Measurements from ENCODE around the gene THRAP3.
"Not testable (repeated sequence)": the region's sequence is repeated elsewhere in the genome, so short reads cannot be mapped to it uniquely, and the experiment has no call there.

Gene THRAP3, protein sequence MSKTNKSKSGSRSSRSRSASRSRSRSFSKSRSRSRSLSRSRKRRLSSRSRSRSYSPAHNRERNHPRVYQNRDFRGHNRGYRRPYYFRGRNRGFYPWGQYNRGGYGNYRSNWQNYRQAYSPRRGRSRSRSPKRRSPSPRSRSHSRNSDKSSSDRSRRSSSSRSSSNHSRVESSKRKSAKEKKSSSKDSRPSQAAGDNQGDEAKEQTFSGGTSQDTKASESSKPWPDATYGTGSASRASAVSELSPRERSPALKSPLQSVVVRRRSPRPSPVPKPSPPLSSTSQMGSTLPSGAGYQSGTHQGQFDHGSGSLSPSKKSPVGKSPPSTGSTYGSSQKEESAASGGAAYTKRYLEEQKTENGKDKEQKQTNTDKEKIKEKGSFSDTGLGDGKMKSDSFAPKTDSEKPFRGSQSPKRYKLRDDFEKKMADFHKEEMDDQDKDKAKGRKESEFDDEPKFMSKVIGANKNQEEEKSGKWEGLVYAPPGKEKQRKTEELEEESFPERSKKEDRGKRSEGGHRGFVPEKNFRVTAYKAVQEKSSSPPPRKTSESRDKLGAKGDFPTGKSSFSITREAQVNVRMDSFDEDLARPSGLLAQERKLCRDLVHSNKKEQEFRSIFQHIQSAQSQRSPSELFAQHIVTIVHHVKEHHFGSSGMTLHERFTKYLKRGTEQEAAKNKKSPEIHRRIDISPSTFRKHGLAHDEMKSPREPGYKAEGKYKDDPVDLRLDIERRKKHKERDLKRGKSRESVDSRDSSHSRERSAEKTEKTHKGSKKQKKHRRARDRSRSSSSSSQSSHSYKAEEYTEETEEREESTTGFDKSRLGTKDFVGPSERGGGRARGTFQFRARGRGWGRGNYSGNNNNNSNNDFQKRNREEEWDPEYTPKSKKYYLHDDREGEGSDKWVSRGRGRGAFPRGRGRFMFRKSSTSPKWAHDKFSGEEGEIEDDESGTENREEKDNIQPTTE

DNA sequence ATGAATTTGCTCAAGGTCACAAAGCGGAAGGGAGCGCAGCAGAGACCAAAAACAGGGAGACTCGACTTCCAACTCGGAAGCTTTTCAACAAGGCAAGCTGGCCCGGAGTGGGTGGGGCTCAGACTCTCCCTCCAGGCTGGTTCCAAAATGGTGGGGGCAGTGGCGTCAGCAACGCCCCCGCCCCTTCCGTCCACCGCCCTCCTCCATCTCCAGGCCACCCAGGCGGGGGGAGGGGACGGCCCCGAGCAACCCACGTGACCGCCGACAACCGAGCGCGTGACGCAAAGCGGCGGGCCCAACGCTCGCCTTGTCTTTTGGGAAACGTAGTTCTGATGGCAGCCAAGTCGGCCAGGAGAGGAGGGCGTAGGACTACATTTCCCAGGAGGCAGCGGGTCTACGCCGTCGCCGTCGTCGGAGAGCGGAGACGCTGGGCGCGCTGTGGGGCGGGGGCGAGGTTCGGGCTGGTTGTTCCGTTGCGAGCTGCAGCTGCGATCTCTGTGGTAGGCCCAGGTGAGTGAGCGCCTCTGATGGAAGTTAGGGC, at the start of gene THRAP3:
Gene THRAP3 (plus strand): TSS at position 448 of the 541 bp plus-strand sequence. CDS start 58,121 bp downstream, outside the sequence.
- DNase-seq: peak; percentile 100

DNA sequence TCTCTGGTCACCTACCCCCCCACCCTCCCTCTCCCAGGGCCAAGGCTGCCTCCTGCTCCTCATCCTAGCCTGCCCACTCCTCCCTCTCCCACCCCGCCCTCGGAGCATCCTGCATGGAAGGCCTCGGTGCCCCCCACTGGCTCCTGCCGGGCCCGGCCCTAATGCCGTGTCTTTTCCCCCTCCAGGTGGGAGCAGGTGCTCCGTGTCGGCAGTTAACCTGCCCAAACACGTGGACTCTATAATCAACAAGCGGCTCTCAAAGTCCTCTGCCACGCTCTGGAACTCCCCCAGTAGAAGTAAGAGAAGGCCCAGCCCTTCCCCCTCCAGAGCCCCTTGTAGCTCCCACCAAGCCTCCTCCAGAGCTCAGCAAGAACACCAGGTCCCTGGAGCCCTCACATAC, 49.5 kb upstream of the THRAP3 start:
- DNase-seq: no peak

DNA sequence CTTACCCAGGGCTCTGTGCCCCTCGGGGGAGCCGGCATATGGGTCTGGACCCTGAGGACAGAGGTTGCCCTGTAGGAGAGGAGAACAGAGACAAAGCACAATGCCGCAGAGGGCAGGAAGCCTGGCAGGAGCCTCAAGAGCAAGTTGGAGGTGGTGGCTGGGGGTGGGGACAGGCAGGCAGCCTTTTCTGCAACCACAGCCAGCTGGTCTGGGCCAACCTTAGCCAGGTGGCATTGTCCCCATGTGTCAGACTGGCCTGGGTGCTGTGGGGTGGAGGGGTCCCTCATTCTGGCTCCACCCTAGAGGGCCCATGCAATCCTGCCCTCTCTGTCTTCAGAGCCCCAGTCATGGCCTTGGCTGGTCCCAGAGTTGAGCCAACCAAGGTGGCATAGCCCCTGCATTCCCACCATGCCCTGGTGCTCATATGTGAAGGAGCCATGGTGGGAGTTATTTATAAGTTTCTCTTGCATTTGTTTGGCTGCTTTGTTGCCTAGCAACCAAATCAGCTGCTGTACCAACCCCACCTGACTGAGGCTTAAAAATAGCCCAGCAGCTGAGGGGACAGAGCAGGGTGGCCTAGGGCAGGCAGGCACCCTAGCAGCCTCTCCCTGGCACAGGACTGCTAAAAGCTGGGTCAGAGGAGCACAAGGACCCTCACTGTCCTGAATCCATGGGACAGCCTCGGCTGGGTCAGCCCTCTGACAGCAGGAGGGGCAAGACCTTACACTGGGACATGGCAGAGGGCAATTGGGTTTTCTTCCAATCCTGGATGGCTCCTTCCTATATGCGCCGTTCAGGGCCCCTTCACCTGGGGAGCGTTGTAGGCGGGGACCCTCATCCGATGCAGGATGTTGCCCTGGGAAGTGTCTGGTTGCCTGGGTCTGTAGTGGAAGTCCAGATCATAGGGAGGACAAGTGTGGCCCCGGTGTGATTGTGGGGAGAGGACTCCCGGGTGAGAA, 48.8 kb upstream of the THRAP3 start:
- peak; percentile 20 for DNase-seq

- no peak for DNase-seq
These were observed 47.9 kb upstream of the THRAP3 start for GRCh38 chr1:36176106-36176949.

GRCh38 chr1:36177589-36178431, 46.4 kb upstream of the THRAP3 start:
- DNase-seq: no peak

DNA sequence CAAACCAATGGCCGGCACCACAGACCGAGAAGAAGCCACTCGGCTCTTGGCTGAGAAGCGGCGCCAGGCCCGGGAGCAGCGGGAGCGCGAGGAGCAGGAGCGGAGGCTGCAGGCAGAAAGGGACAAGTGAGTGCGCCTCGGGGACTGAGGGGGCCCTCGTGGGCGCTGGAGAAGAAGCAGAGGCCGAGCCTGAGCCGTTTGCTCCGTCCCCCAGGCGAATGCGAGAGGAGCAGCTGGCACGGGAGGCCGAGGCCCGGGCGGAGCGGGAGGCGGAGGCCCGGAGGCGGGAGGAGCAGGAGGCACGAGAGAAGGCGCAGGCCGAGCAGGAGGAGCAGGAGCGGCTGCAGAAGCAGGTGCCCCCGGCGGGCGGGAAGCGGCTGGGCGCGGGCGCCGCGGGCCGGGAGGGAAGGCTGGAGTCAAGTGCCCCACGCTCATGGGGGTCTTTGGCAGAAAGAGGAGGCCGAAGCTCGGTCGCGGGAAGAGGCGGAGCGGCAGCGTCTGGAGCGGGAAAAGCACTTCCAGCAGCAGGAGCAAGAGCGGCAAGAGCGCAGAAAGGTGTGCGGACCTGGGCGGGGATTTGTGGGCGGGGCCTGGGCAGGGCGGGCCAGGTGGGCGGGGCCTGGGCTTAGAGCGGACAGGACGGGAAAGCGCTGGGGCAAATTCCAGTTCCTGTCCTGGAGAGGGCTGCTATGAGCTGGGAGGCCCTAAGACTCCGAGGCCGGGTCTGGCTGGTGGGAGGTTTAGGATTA, 45.6 kb upstream of the THRAP3 start:
- no peak for DNase-seq

- DNase-seq: no peak
These were observed 45.0 kb upstream of the THRAP3 start for GRCh38 chr1:36179220-36179600.

DNA sequence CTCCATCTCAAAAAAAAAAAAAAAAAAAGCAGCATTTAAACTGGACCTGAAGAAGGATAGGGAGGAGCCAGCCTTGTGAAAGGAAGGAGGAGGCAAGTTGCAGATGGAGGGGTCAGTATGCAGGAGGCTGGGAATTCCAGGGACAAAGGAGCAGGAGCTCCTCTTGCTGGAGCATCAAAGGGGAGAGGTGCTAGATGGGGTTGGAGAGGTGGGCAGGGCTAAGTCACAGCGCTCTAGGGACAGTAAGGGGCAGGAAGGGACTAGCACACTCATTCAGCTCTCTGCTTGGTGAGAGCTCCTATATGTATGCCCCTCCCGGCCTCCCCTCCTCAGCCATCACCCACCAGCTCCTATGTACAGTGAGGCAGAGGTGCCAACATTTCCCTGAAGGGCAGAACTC, 41.5 kb upstream of the THRAP3 start:
- DNase-seq: no peak

DNA sequence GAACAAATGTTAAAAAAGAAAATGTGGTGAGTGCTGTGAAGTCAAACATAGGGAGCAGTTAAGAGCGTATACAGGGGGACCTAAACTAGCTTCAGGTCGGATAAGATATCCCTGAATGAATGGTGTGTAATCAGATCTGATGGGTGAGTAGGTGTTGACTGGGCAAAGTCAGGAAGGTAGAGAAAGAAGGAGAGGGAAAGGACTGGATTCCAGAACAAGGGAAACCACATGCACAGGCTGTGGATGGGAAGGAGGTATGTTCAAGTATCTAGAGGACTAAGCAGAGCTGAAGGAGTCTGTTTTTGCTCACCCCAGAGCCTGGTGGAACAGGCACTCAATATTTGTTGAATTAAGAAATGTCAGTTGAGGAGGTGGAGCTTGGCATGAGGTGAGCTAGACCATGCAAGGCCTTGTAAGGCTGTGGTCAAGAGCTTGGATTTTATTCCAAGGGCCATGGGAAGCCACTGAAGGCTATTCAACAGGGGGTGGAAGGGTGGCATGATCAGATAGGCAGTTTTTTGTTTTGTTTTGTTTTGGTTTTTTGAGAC, 40.9 kb upstream of the THRAP3 start:
- DNase-seq: no peak

GRCh38 chr1:36187800-36188593, 36.2 kb upstream of the THRAP3 start:
- peak; percentile 91 for DNase-seq

GRCh38 chr1:36196805-36197204, 27.4 kb upstream of the THRAP3 start:
- DNase-seq: not testable (repeated sequence)

DNA sequence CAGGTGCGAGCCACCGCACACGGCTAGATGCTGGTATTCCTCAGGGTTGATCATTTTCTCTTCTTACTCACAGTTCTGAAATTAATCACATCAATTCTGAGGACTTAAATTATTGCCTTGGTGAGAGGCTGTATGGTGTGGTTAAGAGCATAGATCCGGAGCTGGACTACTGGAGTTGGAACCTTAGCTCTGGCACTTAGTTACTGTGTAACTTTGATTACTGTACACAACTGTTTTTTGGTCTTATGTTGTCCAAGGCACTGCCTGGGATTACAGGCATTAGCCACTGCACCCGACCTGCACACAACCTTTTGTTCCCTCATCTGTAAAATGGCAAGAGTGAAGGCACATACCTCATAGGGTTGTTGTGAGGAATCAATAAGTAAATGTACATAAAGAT, 25.6 kb upstream of the THRAP3 start:
- no peak for DNase-seq

- DNase-seq: no peak
These were observed 24.1 kb upstream of the THRAP3 start for GRCh38 chr1:36199934-36200741.

DNA sequence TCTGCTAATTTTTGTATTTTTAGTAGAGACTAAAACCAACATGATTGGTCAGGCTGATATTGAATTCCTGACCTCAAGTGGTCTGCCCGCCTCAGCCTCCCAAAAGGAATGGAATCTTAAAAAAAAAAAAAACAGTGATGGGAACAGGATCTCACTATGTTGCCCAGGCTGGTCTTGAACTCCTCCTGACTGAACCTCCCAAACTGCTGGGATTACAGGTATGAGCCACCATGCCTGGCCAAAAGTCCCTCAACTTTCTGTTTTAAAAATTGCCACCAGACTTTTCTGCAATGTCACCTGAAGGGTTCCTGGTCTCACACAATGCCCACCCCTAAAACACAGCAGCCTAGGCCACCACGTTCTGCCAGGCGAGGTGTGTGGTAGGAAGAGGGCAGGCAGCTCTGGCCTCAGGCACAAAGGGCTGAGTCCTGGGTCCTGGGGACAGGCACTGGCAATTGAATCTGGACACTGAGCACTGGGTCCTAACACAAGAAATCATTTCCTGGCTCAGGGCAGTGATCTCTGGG, 21.2 kb upstream of the THRAP3 start:
- DNase-seq: no peak

- no peak for DNase-seq
These were observed 20.5 kb upstream of the THRAP3 start for GRCh38 chr1:36203554-36204346.

- no peak for DNase-seq
These were observed 19.8 kb upstream of the THRAP3 start for GRCh38 chr1:36204347-36204909.

Data from NCI-H774 (cell line).